Limb (tissue), 2 donors: ENCODE results near the gene PSTK.

Source experiments
- DNase-seq, 2 donors: peaks; one replicate each; pipeline ENCODE4 v3.0.0-alpha.2; 2016; ENCODE audit errors: extremely low spot score in 2 of 2

PSTK gene, protein sequence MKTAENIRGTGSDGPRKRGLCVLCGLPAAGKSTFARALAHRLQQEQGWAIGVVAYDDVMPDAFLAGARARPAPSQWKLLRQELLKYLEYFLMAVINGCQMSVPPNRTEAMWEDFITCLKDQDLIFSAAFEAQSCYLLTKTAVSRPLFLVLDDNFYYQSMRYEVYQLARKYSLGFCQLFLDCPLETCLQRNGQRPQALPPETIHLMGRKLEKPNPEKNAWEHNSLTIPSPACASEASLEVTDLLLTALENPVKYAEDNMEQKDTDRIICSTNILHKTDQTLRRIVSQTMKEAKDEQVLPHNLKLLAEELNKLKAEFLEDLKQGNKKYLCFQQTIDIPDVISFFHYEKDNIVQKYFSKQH

DNA sequence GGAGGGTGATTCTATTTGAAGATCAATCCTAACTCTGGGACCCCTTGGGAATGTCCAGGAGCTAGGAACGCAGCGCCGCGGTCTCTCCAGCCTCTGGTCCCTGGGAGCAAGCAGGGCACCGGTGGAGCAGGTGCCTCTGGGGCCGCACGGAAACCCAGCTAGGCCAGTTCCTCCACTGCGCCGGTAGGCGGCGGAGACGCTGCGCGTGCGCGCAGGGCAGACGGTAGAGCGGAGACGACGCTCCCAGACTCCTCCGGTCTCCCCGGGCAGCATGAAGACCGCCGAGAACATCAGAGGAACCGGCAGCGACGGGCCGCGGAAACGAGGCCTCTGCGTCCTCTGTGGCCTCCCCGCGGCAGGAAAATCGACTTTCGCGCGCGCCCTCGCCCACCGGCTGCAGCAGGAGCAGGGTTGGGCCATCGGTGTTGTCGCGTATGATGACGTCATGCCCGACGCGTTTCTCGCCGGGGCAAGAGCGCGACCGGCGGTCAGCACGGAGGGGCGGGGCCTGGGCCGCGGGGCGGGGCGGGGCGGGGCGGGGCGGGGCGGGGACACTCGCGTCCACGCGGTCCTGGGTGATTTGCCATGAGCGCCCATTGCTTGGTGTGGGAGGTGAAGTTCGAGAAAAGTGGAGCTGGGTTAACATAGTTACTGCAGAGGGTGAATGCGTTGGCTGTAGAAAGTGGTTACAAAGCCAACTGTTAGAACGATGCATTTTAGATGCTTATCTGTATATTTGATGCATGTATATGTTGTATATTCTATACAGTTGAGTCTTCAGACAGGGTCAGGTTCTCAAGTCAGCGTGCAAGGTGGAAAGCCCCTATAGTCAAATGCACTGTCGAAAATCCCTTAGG, at the start of gene PSTK:
TSS of gene PSTK (plus strand) at position 193 of the 857 bp plus-strand sequence. CDS start at position 272, 79 bp downstream.
- peak; percentile 87 to 97 for DNase-seq

DNA sequence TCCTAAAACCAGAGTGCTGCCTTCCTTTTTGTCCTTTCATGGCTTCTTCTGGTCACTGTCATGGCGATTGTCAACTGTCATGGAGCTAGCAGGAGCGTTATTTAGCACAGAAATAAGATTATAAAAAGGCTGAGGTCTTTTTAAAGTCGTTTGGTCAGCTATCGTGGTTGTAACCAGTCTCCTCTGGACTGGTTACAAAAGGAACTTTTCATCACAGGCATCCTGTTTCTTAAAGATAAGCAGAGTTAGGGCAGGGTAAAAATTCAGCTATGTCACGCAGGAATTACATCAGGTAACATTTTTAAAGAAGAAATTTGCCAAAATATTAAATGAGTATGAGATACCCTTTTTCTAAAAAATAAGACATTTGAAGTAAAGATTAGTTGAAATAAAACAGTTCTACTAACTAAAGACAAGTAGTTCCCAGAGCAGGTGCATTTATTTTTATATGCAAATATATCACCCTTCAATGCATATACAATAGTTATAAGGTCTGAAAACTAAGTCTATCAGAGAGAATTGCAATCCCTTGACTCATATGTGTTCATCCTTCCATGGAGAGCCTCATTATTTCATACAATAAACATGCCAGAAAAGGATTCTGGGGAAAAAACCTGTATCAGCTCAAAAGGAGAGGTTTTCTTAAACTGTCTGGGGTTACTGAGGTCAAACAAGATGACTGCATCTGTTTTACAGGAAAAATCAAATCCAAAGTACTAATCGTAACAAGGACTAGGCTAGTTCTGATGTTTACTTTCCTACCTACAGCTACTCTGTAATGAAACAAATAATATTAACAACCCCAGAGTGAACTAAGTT, 48.9 kb upstream of the PSTK start:
- no peak for DNase-seq

DNA sequence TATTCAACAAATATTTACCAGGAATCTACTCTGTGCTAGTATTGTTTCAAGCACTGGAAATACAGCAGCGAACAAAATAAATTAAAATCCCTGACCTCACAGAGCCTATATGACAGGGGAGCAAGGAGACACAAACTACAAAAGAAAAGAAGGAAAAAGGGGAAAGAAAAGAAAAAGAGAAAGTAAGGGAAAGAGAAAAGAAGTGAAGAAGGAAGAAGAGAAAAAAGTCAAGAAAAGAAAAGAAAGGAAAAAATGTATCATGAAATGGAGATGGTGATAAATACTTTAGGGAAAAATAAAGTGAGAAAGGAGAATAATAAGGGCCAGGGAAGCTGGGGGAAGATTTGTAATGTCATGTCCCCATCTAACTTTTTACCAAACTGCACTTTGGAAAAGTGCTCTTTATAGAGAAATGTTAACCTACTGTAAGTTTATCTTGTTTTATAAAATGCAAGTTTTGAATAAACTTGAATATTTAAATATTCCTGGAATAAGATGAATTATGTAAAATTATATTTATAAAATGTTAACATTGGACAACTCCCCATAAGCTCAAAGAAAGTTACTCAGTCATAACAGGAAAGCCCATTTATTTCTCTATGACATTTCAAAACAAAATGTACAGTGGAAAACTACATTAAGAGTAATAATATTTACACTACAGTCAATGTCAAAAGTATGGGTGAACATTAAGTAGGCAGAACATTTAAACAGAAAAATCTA, 40.9 kb upstream of the PSTK start:
- DNase-seq, result no peak

GRCh38 chr10:122939856-122940543, 40.2 kb upstream of the PSTK start:
- DNase-seq, result peak in 1 of 2 donors; percentile 7

GRCh38 chr10:122949296-122949695, 30.9 kb upstream of the PSTK start:
- DNase-seq, result no peak

GRCh38 chr10:122953902-122954730, 26.1 kb upstream of the PSTK start, which contains the start of gene C10orf88:
C10orf88 (minus strand) TSS chr10:122954227; CDS start chr10:122954178, 49 bp downstream.
- peak; percentile 98 to 99 for DNase-seq

DNA sequence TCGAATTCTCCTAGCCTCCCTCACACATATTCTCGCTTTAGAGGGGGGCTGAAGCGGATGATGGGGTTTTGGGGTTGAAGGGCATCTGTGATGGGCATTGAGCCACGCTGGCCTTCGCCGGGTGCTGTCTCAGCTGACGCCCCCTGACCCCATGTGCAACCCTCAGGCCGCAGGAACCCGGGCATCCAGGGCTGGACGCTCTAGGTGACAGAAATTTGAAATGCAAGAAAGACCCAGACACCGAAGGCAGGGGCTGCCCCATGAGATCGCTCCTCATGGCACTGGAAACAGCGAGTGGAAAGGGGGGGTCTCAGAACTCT, 25.5 kb upstream of the PSTK start:
- no peak for DNase-seq

- no peak for DNase-seq
These were observed 24.3 kb upstream of the PSTK start for GRCh38 chr10:122955892-122956291.

DNA sequence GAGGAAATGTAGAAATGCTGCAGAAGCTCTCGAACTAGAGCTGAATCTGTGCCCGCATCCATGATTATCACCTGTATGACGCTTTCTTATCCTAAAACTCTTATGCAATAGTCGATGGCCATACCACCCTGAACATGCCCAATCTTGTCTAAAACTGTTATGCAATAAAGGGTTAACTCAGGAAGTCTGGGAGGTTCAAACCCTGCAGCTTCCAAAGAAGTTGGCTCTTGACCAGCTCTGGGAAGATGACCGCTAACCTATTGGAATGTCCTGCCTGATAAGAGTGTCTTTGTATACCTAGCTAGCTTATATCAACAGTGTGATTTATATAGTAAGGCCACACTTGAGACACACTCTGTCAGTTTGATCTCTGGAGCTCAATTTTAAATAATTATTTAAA, 22.7 kb upstream of the PSTK start:
- DNase-seq, result no peak

DNA sequence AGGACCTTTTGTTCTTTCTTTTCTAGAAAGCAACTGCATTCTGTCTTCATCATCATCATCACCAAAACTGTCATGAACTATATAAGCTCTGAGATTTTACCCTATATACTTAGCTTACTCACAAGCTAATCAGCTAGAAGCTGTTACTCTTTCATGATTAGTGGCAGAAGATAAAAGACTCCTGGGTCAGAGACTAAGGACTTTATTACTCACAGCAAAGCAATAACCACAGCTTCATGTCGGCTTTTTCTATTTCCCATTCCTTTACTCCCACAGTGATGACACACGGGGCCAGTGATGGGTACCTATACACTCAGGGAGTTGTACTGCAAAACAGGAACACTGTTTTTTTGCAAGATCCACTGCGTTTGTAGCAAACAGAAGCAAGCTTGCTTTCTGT, 17.8 kb upstream of the PSTK start:
- no peak for DNase-seq

- DNase-seq, result no peak
These were observed 13.3 kb upstream of the PSTK start for GRCh38 chr10:122966879-122967278.

DNA sequence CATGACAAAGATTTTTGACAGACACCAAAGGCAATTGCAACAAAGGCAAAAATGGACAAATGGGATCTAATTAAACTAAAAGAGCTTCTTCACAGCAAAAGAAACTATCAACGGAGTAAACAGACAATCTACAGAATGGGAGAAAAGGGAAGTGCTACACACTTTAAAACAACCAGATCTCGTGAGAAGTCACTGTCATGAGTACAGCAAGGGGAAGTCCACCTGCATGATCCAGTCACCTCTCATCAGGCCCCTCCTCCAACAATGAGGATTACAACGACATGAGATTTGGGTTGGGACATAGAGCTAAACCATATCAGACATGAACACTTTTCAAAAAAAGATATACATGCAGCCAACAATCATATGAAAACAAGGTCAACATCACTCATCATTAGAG, 11.5 kb upstream of the PSTK start:
- DNase-seq, result no peak

DNA sequence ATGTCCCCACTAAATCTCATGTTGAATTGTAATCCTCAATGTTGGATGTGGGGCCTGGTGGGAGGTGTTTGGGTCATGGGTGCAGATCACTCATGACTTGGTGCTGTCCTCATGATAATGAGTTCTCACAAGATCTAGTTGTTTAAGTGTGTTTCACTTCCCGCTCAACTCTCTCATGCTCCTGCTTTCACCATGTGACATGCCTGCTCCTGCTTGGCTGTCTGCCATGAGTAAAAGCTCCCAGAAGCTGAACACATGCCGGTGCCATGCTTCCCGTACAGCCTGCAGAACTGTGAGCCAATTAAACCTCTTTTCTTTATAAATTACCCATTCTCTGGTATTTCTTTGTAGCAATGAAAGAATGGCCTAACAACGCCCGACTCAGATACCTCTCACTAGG, 6.2 kb upstream of the PSTK start:
- no peak for DNase-seq

DNA sequence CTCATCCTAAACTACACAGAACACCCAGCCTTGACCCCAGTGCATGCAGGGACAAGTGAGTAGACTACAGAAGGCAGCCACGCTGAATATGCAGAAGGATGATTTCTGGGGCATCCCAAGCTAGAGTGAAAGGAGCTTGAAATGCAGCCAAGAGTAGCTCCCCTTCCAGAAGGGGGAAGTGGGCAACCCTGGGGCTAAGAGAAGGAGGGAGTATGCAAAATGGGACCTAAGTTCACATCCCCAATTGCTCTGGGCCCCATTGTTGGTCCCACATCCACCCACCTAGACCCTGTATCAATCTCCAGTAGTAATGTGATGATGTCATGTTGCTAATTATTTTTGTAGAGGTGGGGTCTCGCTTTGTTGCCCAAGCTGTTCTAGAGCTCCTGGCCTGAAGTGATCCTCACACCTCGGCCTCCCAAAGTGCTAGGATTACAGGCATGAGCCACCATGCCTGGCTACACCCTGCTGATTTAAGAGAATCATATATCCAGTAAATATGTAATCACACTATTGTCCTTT, 5.6 kb upstream of the PSTK start:
- no peak for DNase-seq

DNA sequence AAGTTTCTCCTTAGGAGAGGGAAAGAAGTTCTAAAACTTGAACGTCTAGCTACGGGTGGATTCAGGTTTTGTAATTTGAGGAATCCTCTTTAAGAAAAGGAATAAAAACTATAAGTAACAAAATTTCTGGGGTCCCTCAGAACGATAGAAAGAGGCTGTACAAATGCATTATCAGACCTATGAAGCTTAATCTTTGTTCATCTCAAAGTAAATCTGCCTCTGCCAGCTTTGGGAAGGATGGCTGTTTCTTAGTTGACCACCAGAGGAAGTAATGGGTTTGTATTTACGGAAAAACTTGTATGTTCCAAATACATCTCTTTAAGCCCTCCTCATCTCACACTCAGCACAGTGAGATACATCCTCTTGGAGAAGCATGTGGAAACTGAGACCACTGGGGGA, 864 bp downstream of the PSTK start:
- peak in 1 of 2 donors; percentile 55 for DNase-seq

DNA sequence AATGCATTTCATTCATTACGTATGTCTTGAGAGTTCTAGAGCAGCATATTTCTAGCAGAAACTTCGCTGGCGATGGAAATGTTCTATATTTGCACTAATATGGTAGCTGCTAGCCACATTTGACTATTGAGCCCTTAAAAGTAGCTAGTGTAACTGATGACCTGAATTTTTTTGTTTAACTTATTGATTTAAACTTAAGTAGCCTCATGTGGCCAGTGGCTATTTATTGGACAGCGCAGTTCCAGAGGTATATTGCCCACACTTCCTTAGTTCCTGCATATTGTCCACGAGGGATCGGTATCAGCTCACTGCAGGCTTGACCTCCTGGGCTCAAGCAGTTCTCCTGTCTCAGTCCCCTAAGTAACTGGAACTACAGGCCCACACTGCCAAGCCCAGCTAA, 3.7 kb downstream of the PSTK start:
- DNase-seq, result no peak

DNA sequence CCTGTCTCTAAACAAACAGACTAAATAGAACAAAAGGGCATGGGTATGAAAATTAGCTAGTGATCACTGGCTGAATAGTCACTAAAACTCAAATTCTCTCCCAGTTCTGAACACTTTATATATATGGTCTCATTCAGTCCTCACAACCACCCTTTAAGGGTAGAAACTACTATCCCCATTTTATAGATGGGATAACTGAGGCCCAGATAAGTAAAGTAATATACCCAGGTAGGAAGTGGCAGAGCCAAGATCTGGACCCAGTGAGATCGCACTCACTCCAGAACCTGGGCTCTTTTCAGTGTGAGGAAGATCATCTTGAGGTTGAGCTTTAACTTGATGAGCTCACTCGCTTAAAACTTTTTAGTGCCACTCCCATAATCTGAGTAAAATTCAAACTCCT, 4.5 kb downstream of the PSTK start:
- no peak for DNase-seq

DNA sequence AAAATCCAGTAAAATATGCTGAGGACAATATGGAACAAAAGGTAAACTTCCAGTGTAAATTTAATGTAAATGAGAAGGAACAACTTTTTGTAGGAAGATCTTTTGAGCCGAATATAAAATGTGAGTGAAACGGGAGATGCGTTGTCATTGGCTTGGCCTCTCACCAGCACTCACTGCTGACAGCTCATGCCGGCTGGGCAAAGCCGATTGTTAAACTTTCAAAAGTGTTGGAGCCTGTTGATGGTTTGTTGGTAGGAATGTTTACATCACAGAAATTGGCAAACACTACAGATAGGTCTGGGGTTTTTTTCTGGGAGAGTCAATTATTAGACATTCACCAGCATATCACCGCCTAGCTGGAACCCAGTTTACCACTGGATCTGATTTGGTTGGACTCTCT, 6.1 kb downstream of the PSTK start:
- no peak for DNase-seq

DNA sequence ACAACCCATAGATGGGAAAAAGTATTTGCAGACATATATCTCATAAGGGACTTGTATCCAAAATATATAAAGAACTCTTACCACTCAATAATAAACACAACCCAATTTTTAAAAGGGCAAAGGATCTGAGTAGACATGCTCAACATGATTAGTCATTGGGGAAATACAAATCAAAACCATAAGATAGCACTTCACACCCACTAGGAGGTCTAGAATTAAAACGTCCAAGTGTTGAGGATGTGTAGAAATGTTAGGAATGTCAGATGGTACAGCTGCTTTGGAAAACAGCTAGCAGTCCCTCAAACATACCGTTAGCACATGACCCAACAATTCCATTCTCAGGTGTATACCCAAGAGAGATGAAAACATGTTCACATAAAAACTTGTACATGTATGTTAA, 8.3 kb downstream of the PSTK start:
- DNase-seq, result no peak

DNA sequence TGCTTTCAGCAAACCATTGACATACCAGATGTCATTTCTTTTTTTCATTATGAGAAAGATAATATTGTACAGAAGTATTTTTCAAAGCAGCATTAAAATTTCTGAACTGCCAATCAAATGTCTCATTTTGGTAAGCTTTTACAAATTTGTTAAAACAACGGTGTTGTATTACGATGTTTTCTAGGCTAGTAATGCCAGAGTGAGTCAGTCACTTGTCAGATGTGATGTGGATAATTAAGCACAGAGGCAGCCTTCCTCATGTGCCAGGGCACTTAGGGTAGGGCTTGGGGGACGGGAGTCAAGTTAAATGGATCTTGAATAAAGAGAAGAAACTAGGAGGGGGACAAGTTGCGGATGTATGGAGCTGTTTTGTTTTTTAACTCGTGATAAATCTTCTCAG, 10.1 kb downstream of the PSTK start:
- no peak for DNase-seq
